Measurements from ENCODE around the gene PUM2. TPM values are rescaled to one million over a fixed set of nuclear protein-coding genes. Genes with fewer than 3 reads are reported as not detected.

Gene PUM2
- polyA plus RNA-seq, 1 of the 3 experiments (the other 2 are of a cell fraction), result 19.7 TPM

DNA sequence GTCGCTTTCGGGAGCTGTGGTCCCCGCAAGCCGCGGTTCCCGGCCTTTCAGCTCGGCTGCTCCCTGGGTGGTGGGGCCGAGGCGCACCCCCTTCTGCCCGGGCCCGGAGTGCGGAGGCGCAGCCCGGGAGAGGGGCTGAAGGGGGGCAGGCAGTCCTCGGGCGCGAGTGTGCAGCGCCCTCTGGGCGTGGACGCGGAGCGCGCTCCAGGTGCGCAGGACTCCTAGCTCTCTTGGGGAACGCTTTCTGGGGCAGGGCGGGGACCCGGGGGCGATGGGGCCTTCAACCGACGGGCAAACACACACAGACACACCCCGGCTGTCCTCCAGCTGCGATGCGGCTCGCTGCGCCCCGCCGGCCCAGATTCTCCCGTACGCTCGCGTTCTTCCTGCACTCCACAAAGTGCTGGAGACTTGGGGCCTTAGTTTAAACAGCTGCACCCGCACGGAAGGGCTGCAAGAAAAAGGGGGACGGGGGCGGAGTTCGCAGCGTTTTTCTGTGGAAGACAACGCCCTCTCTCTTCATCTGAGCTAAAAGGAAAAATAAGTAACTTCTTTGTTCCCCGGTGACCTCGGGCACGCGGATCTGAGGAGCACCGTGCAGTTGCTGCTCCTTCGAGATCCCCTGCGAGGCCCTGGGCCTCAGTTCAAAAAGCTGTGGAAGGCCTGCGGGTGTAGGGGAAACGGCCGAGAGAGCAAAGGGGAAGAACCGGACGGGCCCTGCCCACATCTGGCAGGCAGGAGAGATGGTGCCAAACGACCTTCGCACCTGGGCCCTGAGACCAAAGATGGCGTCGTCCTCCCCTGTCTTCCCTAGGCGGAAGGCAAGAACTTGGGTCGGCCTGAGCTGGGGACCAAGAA is 125.1 kb downstream of the PUM2 start (continued):
- no peak for TF ChIP-seq NFIC (IDR thresholded peaks at IDR 0.05; ENCODE audit: borderline replicate concordance)

DNA sequence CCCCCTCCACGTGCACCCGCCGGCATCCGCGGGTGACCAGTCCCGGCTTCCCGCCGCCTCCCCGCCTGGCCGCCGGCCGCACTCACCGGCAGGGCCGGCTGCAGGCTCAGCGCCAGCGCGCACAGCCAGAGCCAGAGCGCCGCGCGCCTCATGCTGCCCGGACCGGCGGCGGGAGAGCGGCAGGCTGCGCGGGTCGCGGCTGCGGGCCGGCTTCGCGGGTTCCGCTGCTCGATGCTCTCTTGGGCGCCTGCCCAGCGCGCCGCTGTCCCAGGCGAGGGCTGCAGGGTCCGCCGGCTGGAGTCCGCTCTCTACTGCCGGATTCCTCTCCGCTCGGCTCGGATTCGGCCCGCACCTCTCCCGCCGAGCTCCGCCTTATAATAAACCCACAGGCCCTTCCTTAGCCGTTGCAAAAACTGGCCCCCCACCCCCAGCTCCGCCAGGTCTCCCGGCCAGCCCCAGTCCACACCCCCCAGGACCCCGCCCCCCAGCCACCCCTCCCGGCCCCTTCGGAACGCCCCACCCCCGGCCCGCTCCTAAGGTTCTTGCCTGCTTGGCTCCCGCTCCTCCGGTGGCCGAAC is 125.8 kb downstream of the PUM2 start, which contains the start of gene SDC1:
Gene SDC1, minus strand, starts transcription at position 415 of the 578 bp plus-strand sequence. Its CDS starts 263 bp downstream, at position 152.
- 2% methylated on average over 25 of the region's 65 CpGs for WGBS (ENCODE audit: low lambda C conversion rate)
- peaks cover 24% of the 10 kb centered on the region for H3F3A ChIP-seq (replicated peaks; ENCODE audit: insufficient read depth)
- H3K36me3 ChIP-seq (replicated peaks in 1 of 2; ENCODE audit: control insufficient read depth in 1 of 2, insufficient read depth in 2 of 2, low read length in 1 of 2), result no peaks in the 10 kb centered on the region
- H4K20me1 ChIP-seq (ENCODE audit: insufficient read depth), result no peaks in the 10 kb centered on the region
- no peaks in the 10 kb centered on the region for H3K9me2 ChIP-seq
- POLR2A ChIA-PET, result interaction anchor here (0.6 to 2.7 kb wide), 10 partner anchors 9 to 110 kb away, joined by 3 to 11 read pairs (median 4); no protein-coding TSS in a partner anchor
- peak within 1 kb of the TSS; percentile 75 for H3K9ac ChIP-seq
- H3K4me2 ChIP-seq, result peak within 1 kb of the TSS; percentile 99
- CTCF ChIA-PET, result interaction anchor here (0.6 to 10.4 kb wide), 59 partner anchors 10 to 378 kb away, joined by 3 to 215 read pairs (median 6); no protein-coding TSS in a partner anchor
- peaks cover 26 to 37% of the 10 kb centered on the region in 2 experiments for H3K4me1 ChIP-seq (ENCODE audit: control insufficient read depth in 1 of 2, insufficient read depth in 2 of 2, low read depth in 1 of 2, low read length in 1 of 2)
- no peak for TF ChIP-seq NRF1 (IDR thresholded peaks at IDR 0.05; ENCODE audit: low read depth, low read length)
- TF ChIP-seq, protein P1, sequence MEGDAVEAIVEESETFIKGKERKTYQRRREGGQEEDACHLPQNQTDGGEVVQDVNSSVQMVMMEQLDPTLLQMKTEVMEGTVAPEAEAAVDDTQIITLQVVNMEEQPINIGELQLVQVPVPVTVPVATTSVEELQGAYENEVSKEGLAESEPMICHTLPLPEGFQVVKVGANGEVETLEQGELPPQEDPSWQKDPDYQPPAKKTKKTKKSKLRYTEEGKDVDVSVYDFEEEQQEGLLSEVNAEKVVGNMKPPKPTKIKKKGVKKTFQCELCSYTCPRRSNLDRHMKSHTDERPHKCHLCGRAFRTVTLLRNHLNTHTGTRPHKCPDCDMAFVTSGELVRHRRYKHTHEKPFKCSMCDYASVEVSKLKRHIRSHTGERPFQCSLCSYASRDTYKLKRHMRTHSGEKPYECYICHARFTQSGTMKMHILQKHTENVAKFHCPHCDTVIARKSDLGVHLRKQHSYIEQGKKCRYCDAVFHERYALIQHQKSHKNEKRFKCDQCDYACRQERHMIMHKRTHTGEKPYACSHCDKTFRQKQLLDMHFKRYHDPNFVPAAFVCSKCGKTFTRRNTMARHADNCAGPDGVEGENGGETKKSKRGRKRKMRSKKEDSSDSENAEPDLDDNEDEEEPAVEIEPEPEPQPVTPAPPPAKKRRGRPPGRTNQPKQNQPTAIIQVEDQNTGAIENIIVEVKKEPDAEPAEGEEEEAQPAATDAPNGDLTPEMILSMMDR (IDR thresholded peaks at IDR 0.05), result no peak
- peak; percentile 70 for TF ChIP-seq MXI1 (IDR thresholded peaks at IDR 0.05; ENCODE audit: low read depth, low read length)
- TF ChIP-seq RAD21 (IDR thresholded peaks at IDR 0.05; ENCODE audit: low read length), result 0 out of 2 replicates have a peak, but pooled peaks have one; percentile 1
- TF ChIP-seq SIN3A (IDR thresholded peaks at IDR 0.05; ENCODE audit: borderline replicate concordance, low read depth, low read length), result peak; percentile 51; the same call in 1 of the 2 replicates
- TF ChIP-seq MAX (IDR thresholded peaks at IDR 0.05; ENCODE audit: low read depth), result peak; percentile 71; the same call in 1 of the 2 replicates
- TF ChIP-seq POLR2AphosphoS5 (IDR thresholded peaks at IDR 0.05; ENCODE audit: low read depth, low read length), result 0 out of 2 replicates have a peak, but pooled peaks have one; percentile 24
- TF ChIP-seq TAF1 (IDR thresholded peaks at IDR 0.05; ENCODE audit: borderline replicate concordance, low read depth, low read length), result peak; percentile 25; the same call in 1 of the 2 replicates
- peak; percentile 32; the same call in 1 of the 2 replicates for TF ChIP-seq REST (IDR thresholded peaks at IDR 0.05; ENCODE audit: low read depth, low read length)
- TF ChIP-seq USF1 (IDR thresholded peaks at IDR 0.05; ENCODE audit: borderline replicate concordance, low read depth), result peak; percentile 15; the same call in 1 of the 2 replicates
- 0 out of 4 replicates have a peak, but pooled peaks of 1 of the 2 experiments have one; percentile 17 for TF ChIP-seq EP300 (IDR thresholded peaks at IDR 0.05; ENCODE audit: borderline replicate concordance in 1 of 2, low read depth in 1 of 2, low read length in 1 of 2)
- TF ChIP-seq SMC3 (IDR thresholded peaks at IDR 0.05; ENCODE audit: low read depth, low read length), result no peak
- no peak for TF ChIP-seq FOXM1 (IDR thresholded peaks at IDR 0.05; ENCODE audit: low read depth)
- H3K9me3 ChIP-seq, result no peaks in the 10 kb centered on the region
- H3K27ac ChIP-seq (ENCODE audit: low read depth in 2 of 2, low read length in 1 of 2), result peak within 1 kb of the TSS; percentile 67 to 99
- peaks cover 30% of the 10 kb centered on the region; the same call in 1 of the 2 replicates for H3K79me2 ChIP-seq (ENCODE audit: insufficient read depth)
- peak; percentile 96 for DNase-seq
- H3K4me3 ChIP-seq (ENCODE audit: low read depth in 2 of 2, low read length in 1 of 2), result peak within 1 kb of the TSS; percentile 68 to 77
- H3K27me3 ChIP-seq (ENCODE audit: insufficient read depth), result no peaks in the 10 kb centered on the region
- H2AFZ ChIP-seq (ENCODE audit: low read depth), result peak within 1 kb of the TSS; percentile 91

Measured in SK-N-SH (cell line).